ENCODE results near the gene ASTN2.
A peak's percentile ranks its signal among the peaks of the same experiment; 100 is the strongest.

The ASTN2 gene

DNA sequence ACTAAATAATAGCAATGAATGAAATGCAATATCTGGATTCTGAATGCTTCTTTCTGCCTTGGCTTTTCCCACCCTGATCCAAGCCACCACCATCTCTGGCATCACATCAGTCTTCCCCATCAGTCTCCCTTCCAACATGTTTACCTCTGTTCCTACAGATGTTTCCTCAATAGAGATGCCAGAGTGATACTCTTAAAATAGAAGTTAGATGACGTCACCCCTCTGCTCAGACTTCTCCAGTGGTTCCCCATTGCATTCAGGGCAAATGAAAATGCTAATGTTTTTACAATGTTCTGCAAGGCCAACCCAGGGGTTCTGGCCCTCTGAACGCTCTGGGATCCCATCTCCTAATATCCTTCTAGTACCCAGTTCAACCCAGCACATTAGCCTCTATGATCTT, 422.0 kb downstream of the ASTN2 start:
- DNase-seq: no peak

DNA sequence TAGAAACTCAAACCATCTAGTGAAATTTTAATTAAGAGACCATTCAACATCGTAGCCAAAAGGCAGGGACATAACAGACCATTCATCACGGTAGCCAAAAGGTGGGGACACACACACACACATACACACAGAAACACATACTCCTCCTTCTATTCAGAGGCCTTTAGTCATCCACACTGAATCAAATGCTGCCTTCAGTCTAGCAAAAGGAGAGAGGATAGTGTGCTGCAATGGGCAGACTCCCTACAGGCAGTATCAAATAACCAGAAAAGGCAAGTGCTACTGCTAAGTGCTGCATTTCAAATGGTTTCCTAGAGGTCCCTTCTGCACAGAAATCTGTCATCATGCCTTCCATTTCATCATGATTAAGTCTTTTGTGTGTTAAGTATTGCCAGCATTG, 423.8 kb downstream of the ASTN2 start:
- DNase-seq: no peak

DNA sequence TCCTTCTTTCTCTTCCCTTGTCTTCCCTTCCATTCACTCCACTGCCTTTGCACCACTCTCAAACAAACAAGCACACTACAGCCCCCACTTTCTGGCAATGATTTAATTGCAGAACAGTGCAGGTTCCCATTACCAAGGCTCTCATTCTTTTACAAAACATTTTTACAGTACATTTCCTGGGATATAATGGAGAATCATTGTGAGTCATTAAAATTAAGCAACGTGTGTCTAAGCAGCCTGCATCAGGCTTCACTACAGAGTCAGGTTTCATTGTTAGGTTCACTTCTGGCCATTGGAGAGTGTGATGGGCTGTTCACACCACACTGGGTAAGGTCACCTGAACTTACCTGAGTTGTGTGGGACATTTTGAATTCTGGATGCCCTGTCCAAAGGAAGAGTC, 424.3 kb downstream of the ASTN2 start:
- DNase-seq: no peak

DNA sequence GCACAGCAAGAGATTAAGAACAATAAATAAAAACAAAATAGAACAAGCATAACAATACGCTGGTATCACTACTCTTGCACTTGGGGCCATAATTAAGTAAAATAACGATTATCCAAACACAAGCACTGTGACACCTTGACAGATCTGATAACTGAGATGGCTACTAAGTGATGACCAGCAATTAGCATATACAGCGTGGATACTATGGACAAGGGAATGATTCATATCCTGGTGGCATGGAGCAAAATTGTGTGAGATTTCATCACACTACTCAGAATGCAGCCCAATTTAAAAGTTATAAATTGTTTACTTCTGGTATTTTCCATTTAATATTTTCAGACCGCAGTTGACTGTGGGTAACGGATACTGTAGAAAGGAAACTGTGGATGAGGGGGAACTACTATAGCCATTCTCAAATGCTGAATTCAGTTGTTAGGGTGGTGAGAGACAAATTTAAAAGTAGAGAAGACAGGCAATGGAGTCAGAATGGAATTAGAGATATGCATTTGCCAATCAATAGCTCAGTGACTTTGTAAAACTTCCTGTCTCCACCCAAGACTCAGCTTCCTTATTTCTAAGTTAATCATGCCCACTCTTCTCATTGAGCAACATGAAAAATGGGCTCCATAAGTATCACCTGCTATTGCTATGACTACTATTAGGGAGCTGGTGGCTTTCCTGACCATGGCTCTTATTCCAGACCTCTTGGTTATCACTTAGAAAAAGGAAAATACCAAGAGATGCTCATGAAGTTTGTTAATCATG, 427.0 kb downstream of the ASTN2 start:
- no peak for DNase-seq

DNA sequence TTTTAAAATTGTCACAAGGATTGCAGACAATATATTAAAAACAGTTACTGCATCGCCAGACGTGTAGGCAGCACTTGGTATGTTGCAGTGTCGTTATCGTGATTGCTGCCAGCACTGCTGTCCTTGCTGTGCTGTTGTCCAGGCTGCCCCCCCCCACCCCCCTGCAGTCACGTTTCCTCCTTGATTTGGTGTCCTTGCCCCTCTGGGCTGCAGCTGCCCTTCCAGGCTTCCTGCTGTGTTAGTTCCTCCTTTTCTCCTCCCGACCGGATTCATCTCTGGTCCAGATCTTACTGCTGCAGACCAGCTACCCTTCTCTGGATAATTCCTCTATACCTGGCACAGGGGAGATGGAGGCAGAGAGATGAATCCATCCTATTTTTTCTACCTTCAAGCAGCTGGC, 428.8 kb downstream of the ASTN2 start:
- DNase-seq: no peak

DNA sequence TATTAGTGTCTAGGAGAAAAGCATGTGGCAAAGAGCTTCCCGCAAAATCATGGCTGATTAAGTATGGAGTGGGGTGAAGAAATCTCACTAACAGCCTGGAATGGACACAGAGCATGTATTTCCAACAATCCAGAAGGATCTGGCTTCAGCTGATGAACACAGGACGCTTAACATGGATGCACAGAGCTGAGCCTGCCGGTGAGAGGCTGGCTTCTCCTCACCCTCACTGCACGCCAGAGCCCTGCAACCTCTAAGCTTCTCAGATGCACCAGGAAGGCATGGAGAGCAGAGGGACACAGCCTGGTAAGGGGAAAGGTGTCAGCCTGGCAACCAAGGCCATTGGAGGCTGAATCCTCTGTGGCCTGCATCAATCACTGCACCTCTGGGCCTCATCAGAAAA, 429.3 kb downstream of the ASTN2 start:
- no peak for DNase-seq

DNA sequence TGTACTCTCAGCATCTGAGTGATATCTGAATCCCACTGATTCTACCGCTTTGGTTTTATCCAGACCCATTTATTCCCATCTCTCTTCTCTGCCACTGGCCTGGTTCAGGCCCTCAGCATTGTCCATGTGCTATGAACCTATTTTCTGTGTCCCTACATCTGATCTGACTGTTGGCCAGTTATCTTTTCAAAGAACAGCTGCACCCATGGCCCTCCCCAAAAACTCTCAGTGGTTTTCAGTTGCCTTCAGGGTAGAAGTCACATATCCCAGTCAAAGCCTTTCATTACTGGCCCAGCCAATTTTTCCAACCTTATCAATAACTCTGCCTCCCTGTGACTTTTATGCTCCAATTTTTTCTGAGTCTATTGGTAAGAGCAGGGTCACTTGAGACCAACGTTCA, 430.7 kb downstream of the ASTN2 start:
- DNase-seq: no peak

DNA sequence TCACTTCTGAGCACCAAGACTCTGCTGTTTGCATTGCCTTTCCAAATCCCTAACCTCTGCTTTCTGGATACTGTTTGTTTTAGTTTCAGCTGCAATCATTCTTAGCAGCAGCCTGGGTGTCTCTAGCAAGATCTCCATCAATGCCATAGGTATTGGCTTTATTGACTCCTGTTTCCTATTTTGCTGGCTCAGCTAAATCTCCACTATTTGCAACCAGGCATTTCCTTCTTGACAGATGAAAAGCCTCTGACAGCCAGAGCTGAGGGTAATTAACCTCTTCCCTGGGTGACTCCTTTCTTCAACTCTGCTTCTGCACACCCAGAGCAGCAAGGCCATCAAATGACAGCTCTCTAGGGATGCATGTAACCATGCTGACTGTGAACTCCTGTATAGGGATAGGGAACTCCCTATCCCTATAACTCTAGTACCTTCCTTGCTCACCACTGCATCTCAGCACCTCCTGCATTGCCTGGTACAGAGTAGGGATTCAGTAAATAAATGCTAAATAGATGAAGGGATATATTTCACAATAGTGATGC, 434.2 kb downstream of the ASTN2 start:
- DNase-seq: no peak

DNA sequence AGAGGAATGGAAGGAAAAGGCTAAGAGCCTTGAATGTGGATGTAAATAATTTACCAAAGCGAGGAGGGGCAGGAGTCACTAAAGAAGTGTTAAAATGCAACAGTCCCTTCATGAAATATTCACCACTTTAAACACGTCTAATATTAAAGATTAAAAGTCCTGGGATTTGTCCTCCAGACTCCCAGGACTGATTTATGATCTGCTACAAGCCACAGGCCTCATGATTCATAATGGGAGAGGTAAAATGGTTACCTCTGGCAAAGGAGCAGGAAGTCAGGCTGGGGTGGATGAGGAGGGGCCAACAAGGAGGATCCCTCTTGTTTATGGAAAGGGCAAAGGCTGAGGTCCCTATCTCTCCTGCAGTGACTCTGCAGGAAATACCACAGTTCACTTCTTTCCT, 435.4 kb downstream of the ASTN2 start:
- no peak for DNase-seq

DNA sequence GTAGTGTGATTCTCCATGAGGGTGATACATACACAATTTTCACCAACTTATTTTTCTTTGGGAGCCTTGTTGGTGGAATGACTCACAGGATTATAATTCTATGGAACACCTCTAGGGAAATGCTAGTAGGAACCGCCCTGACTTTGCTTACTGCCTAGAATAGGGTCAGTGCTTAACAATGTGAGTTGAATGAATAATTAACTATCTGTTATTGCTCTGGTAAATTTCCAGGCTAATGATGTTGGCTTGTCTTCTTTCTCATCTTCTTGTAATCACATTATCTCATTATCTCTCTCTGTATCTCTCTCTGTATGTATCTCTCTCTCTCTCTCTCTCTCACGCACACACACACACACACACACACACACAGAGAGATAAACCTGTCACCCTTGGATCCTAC, 436.7 kb downstream of the ASTN2 start:
- peak; percentile 7 for DNase-seq

DNA sequence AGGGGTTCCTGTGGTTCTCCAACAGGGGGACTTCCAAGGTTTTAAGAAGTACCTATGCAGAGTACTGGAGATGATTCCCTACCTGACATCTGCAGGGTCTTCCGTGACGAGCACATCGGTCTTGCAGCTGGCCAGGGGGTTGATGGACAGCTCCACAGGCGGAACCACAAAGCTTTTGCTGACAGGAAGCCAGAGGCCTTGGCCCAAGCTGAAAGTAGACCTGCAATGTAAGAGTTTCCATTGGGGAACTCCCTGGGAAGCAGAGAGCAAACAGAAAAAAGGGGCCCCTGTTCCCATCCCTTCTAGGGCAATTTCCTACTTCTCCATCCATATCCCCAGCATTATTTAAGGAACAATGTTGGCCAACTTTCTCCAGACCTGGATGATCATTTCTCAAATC, 439.7 kb downstream of the ASTN2 start:
- no peak for DNase-seq

DNA sequence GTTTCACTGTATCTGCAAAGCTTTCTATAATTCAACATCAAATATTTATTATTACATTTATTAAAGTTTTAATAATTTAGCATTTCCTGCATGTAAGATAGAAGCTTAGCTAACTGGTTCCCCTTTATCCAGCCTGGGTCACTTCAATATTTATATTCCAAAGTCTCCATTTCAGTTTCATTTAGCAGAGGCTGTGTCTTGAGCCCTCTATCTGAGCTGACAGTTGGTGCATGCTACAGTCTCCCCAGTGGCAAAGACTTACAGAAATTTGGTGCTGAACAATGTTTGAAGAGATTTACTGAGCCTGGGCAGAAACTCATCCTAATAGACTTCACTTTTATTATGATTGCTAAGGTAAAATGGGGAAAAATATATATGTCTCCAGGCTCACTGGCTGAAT, 448.7 kb downstream of the ASTN2 start:
- DNase-seq: no peak

DNA sequence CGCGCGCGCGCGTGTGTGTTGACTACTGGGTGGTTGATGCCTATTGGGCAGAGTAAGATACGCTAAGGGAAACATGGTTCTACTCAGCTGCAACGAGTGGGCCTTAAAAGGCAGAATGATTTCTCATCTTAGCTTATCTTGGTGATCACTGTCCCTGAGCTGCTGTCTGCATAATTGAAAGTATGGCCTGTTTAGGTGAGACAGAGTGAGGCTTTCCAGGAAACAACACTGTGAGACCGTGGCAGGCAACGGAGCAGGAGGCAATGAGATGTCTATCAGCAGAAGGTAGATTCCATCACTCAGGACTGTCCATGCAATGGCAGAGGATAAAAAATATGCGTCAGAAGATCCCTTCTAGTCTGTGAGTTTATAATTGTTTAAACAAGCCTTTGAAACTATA, 450.6 kb downstream of the ASTN2 start:
- DNase-seq: no peak

DNA sequence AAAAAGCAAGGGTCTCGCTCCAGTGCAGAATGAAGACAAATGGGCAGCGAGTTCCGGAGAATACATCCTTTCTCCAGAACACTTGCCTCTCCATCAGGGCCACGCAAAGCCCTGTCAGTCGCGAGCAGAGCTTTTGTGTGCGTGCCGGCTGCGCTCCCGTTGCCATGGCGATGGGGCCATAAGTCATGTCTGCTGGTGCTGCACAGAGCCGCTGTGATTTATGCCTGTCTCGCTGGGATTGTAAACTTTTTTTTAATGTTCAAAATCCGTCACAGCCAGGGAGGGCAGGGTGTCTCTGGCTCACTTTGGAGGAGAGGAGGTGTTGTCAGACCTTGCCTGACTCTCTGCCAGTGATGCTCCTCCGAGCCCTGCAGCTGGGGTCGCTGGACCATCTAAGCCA, 455.0 kb downstream of the ASTN2 start:
- DNase-seq: peak; percentile 28

DNA sequence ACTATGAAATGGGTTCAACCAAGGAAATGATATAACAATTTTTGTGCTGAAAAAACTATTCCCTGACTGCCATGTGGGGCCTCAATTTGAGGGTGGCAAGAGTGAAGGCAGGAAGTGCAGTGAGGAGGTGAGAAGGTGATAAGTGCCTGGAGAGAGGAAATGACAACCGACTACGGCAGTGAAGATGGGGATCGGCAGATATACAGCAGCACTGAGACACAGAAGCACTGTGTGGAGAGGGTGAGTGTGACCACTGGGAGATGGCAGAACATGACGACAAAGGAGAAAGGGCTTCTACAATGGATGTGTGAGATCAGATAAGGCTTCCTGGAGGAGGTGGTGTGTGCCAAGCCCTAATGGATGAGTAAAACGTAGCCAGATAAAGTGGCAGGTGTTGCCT, 456.0 kb downstream of the ASTN2 start:
- DNase-seq: no peak

DNA sequence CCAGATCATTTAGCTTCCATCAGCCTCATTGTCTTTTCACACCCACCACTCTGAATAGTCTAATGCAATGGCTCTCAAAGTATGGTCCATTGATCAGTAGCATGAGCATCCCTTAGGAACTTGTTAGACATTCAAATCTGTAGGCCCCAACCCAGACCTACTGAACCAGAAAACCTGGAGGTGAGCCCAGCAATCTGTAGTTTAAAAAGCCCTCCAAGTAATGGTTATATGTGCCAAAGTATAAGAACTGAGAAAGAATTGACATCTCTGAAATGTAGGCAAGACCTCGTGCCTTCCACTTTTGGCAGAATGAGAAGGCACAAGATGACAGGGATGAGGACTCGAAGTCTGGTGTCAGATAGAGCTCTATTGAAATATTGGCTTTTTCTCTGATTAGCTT, 460.1 kb downstream of the ASTN2 start:
- no peak for DNase-seq

DNA sequence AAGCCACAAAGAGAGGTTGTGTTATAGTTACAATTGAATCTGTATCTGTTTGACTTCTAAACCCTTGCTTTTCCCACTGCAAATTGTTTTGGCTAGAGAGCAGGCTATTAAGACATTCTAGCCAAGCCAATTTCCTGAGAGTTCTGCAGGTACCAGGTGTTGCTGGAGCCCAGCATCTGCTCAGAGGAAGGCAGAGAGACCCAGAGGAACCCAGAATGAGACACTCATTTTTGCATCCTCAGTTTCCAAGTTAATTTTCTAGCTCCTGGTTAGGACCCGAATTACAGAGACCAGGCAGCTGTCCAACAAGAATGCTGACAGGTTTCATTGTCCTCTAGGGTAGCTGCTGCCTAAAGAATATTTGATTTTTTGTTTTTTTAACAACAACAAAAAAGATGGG, 461.6 kb downstream of the ASTN2 start:
- DNase-seq: no peak

DNA sequence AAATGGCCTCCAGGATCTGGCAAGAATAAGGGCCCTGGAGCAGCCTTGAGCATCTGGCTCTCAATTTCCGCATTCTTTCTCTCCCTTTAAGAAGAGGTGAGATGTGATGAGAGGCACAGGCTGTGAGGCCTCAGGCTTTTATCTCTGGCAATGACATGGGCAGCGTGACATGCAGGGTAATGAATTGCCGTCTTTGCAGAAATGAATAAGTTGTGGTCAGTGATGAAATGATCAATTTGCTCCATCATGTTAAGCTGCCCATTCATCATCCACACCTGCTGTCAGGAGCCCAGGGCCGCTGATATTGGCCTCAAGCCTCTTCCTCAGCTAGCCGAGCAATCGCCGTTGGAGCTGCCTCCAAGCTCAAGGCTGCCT, 462.4 kb downstream of the ASTN2 start:
- no peak for DNase-seq

DNA sequence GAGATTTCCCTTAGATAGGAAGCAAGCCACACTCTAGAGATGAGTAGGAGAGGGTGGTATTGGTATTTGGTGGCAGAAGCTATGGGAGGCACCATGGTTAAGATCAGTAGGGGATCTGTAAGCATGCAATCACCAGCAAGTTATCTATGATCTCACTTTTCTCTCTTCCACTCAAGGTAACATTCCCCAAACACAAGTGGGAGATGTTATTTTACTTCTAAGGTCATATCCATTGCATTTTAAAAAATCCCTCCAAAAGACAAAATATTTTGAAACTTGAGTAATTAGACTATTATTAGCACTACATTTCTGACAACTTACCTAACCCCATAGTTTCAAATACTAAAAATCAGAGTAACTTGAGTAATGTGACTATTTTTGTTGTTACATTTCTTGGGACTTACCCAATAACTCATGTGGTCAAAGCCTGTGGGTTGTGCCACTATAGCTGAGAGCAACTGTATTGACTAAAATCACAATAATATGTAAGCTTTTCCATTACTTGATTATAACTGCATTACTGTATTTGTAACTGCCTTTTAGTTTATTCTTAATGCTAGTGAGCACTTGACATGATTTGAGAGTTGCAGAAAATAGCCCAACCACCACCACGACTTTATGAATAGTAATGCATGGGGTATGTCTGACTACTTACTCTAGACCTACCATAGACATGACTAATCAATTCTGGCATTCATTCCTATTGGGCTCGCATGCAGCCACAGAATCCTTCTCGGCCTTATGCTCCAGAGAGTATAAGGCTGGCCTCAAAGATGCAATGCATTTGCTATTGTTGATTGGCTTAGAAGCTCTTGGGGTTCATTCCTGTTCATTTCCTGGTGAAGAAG, 463.0 kb downstream of the ASTN2 start:
- peak; percentile 97 for DNase-seq

DNA sequence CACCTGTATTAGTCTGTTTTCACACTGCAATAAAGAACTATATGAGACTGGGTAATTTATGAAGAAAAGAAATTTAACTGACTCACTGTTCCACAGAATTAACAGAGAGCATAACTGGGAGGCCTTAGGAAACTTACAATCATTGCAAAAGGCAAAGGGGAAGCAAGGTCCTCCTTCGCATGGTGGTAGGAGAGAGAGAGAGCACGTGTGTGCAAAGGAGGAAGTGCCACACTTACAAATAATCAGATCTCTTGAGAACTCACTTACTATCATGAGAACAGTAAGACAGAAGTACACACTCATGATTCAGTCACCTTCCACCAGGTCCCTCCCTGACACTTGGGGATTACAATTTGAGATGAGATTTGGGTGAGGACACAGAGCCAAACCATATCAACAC, 469.0 kb downstream of the ASTN2 start:
- DNase-seq: no peak

DNA sequence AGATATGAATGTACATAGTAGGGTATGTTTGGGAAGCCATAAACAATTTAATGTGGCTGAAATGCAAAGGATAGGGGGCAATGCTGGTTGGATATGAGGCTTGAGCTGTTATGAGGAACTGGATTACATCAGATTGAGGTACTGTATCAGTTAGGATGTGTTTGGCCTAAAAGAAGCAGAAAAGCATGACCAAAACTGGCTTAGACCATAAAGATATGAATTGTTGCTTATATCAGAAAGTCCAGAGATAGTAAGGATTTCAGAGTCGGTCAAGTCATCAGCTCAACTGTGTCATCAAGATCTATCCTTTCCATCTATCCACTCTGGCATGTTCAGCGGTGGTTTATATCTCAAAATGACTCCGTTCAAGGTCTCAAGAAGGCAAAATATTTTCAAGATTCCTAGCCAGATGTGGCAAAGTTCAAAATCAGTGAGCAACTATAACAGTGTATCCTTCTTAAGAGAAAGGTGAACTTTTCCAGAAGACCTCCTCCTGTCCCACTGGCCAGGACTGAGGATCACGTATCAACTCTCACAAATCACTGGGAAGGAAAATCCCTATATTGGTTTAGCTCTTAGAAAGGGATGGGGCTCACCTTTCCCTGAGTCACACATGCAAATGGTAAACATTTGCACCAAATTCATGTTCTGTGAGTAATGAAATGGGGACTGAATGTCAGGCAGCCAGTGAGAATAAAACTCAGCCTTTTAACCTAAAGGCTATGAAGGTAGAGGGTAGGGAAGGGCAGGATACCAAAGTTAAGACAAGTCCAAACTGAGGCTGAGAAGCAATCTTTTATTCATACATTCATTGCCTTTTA, 469.9 kb downstream of the ASTN2 start:
- no peak for DNase-seq

DNA sequence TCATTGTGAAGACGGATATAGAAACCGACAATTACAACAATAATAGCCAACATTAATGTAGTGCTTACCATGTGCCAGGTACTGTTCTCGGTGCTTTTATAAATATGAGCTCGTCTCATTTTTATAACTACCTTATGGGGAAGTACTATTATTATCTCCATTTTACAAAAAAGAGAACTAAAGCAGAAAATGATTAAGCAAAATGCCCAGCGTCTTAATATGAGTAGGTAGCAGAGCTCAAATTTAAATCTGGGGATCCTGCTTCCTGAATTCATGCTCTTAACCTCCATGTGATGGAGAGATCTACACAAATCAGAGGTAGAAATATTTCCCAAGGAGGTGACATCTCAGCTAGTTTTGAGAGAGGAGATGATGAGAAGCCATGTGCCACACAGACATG, 470.9 kb downstream of the ASTN2 start:
- no peak for DNase-seq

DNA sequence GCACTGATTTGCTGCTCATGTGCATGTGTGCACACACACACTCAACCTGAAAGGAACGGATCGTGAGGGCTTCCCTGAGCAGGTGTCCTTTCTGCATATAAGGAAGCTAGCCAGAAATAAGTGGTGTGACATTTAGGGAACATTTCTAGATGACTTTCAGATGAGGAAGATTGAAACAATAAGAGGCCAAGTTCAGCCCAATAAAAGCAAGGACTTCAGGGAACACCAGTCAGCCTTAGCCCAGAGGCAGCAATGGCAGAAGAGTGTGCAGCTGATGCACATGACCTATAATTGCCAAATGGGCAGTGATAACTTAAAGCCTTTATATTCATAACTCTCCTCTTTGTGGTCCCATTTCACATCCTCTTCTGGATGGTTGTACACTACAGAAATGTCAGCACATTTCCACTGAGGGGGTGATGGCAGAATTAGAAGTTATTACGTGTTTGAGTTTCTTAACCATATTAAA, 472.2 kb downstream of the ASTN2 start:
- DNase-seq: no peak

All from fibroblast of skin of right quadriceps (primary cell).